Ecto neural progenitor cell (in vitro differentiated cells): ENCODE results near the gene ARF3.
"Not testable (repeated sequence)": the region's sequence is repeated elsewhere in the genome, so short reads cannot be mapped to it uniquely, and the experiment has no call there.

Experiments used
- DNase-seq: peaks from one replicate; pipeline ENCODE4 v3.0.0-alpha.2; 2018; ENCODE audit warnings: low spot score

ARF3 gene

GRCh38 chr12:48929551-48929950 lies 27.7 kb downstream of the ARF3 start:
- no peak for DNase-seq

- no peak for DNase-seq
These were observed 30.0 kb downstream of the ARF3 start for GRCh38 chr12:48927261-48927660.

GRCh38 chr12:48925304-48926011 lies 31.8 kb downstream of the ARF3 start, which contains the start of gene FKBP11:
TSS of gene FKBP11 (minus strand) at chr12:48925492. CDS start at chr12:48925428, 64 bp downstream.
- peak; percentile 77 for DNase-seq

GRCh38 chr12:48924617-48925303 lies 32.5 kb downstream of the ARF3 start:
- peak; percentile 71 for DNase-seq

- no peak for DNase-seq
These were observed 34.2 kb downstream of the ARF3 start for GRCh38 chr12:48923117-48923516.

GRCh38 chr12:48917857-48918537 lies 39.3 kb downstream of the ARF3 start:
- no peak for DNase-seq

- no peak for DNase-seq
These were observed 47.1 kb downstream of the ARF3 start for GRCh38 chr12:48910196-48910595.

- not testable (repeated sequence) for DNase-seq
These were observed 47.6 kb downstream of the ARF3 start for GRCh38 chr12:48909698-48910097.

- no peak for DNase-seq
These were observed 50.0 kb downstream of the ARF3 start for GRCh38 chr12:48907245-48907644.

GRCh38 chr12:48903982-48904411 lies 53.3 kb downstream of the ARF3 start:
- peak; percentile 92 for DNase-seq

GRCh38 chr12:48903363-48903981 lies 53.8 kb downstream of the ARF3 start:
- no peak for DNase-seq

GRCh38 chr12:48901278-48901677 lies 56.0 kb downstream of the ARF3 start:
- DNase-seq, result no peak

- no peak for DNase-seq
These were observed 57.6 kb downstream of the ARF3 start for GRCh38 chr12:48899651-48900050.

GRCh38 chr12:48894271-48894670 lies 63.0 kb downstream of the ARF3 start:
- DNase-seq, result no peak

- DNase-seq, result peak; percentile 96
These were observed 66.4 kb downstream of the ARF3 start for GRCh38 chr12:48890657-48891418.

- DNase-seq, result no peak
These were observed 67.6 kb downstream of the ARF3 start for GRCh38 chr12:48889679-48890078.
